Kidney (tissue), 14 donors: ENCODE results near the gene NCOR1. TPM values are rescaled to one million over a fixed set of nuclear protein-coding genes. Genes with fewer than 3 reads are reported as not detected.
A peak's percentile ranks its signal among the peaks of the same experiment; 100 is the strongest.

ENCODE experiments used
- DNase-seq, 5 donors: peaks; one replicate each; pipeline ENCODE4 v3.0.0-alpha.2; 2013 to 2020
- FAIRE-seq: peaks from 2 replicates; lab custom pipeline; 2012; peaks lifted over from hg19 to GRCh38; lab: Jason Lieb, UNC
- H3K27ac ChIP-seq, 2 donors: one replicate each; pipeline ENCODE4 v1.7.0; 2013; ENCODE audit warnings: low read depth in 2 of 2, low read length in 2 of 2, inconsistent platforms in 1 of 2
- H3K27me3 ChIP-seq: one replicate; pipeline ENCODE4 v1.7.1; 2013; ENCODE audit warnings: low read length, inconsistent platforms; ENCODE audit not compliant: control insufficient read depth, insufficient read depth
- H3K36me3 ChIP-seq, 3 donors: one replicate each; pipeline versions ENCODE4 v1.7.0 to v1.7.1; 2013; ENCODE audit warnings: low read length in 3 of 3, control low read depth in 1 of 3, inconsistent platforms in 1 of 3; ENCODE audit not compliant: insufficient read depth in 3 of 3, control insufficient read depth in 2 of 3
- H3K4me1 ChIP-seq, 3 donors: one replicate each; pipeline versions ENCODE4 v1.7.0 to v1.7.1; 2013; ENCODE audit warnings: low read length in 3 of 3, inconsistent platforms in 1 of 3, low read depth in 1 of 3; ENCODE audit not compliant: control insufficient read depth in 2 of 3, insufficient read depth in 2 of 3
- H3K4me3 ChIP-seq, 3 donors: one replicate each; pipeline versions ENCODE4 v1.7.0 to v1.8.1; 2013; ENCODE audit warnings: low read length in 3 of 3, control low read depth in 1 of 3, inconsistent platforms in 1 of 3
- H3K9ac ChIP-seq, 3 donors: one replicate each; pipeline versions ENCODE4 v1.7.0 to v1.7.1; 2013; ENCODE audit warnings: low read length in 3 of 3, control low read depth in 1 of 3, inconsistent platforms in 1 of 3
- H3K9me3 ChIP-seq, 3 donors: one replicate each; pipeline versions ENCODE4 v1.7.0 to v1.7.1; 2013; ENCODE audit warnings: low read length in 3 of 3, control low read depth in 1 of 3, inconsistent platforms in 1 of 3; ENCODE audit not compliant: control insufficient read depth in 2 of 3, insufficient read depth in 1 of 3
- CTCF ChIP-seq: IDR thresholded peaks from 3 replicates; pipeline ENCODE4 v1.5.1; 2012; ENCODE audit warnings: mild to moderate bottlenecking, moderate library complexity, borderline replicate concordance; ENCODE audit not compliant: insufficient read depth; ENCODE audit errors: extremely low read depth
- intact Hi-C: fragments of 100-400 bp; cut with DNase I; formaldehyde crosslinking; loops from one replicate; pipeline ENCODE4 v1.11.1; 2022
- polyA plus RNA-seq: library from polyadenylated mRNA; stranded (reverse); fragments of 350-450 nt; fragmentation: Illumina TruSeq; extraction: RNeasy Lipid Tissue Mini Kit (QIAGEN cat#74804); gene quantifications from one replicate; pipeline ENCODE4 v1.2.3, GENCODE V29; 2014; ENCODE audit warnings: low read depth, low replicate concordance; ENCODE audit not compliant: insufficient read depth
- total RNA-seq: library from RNA; stranded (reverse); fragmentation: NEBNext Ultra II Directional; extraction: Animal tissue kit (Norgen Biotek cat#: 25700); gene quantifications from one replicate; pipeline ENCODE4 v1.2.1, GENCODE V29; 2021
- donor health status: control.
- donor health status: control.
- donor health status: control.
- donor health status: control.
- donor health status: control.
- donor health status: DM: yes; HTN: yes; CAD: no.
- donor health status: Normal renal cell carcinoma (clear cell type).

NCOR1 gene
- total and polyA plus RNA-seq, 2 donors from 2014 or later = 44.9 to 136 TPM

GRCh38 chr17:16108871-16109270 lies 106.5 kb downstream of the NCOR1 start:
- no peak for DNase-seq
- Histone ChIP-seq H3K4me3 (no peak overlapping the region), H3K4me1 (no peaks in the 10 kb centered on the region), H3K9me3 (no peaks in the 10 kb centered on the region), H3K9ac (no peak overlapping the region), H3K36me3 (peaks cover 0 to 5% (median 4%) of the 10 kb centered on the region in 3 donors), H3K27me3 (no peaks in the 10 kb centered on the region), H3K27ac (no peak overlapping the region)
- peak; percentile 42 for FAIRE-seq
- intact Hi-C loops = no loop called here
- no peak for TF ChIP-seq CTCF

GRCh38 chr17:16108386-16108785 lies 106.9 kb downstream of the NCOR1 start:
- intact Hi-C loops = no loop called here
- H3K36me3 ChIP-seq = peaks cover 0 to 5% (median 4%) of the 10 kb centered on the region in 3 donors
- TF ChIP-seq CTCF = no peak
- H3K9ac ChIP-seq = no peak overlapping the region
- no peaks in the 10 kb centered on the region for H3K27me3 ChIP-seq
- no peaks in the 10 kb centered on the region for H3K9me3 ChIP-seq
- H3K27ac ChIP-seq = no peak overlapping the region
- FAIRE-seq (no peak), DNase-seq (no peak)
- H3K4me3 ChIP-seq = no peak overlapping the region
- H3K4me1 ChIP-seq = no peaks in the 10 kb centered on the region

DNA sequence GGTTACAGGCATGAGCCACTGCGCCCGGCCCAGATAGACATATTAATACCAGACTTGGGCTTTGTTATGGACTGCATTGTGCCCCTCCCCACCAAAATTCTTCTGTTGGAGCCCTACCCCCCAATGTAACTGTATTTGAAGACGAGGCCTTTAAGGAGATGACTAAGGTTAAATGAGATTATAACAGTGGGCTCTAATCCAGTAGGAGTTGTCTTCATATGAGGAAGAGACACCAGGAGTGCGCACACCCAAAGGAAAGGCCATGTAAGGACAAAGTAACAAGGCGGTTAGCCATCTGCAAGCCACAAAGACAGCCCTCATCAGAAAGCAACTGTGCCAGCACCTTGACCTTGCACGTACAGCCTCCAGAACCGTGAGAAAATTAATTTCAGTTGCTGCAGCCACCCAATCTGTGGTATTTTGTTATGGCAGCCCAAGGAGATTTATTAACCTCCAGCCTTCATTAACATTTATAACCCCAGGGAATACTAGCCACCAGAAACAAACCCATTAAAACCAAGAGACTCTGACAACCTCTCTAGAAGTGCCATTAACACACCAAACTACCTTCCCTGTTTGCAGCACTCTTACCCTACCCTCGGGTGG lies 108.1 kb downstream of the NCOR1 start:
- FAIRE-seq = no peak
- Histone ChIP-seq H3K27me3 (no peaks in the 10 kb centered on the region), H3K27ac (no peak overlapping the region), H3K9ac (no peak overlapping the region), H3K9me3 (no peaks in the 10 kb centered on the region), H3K4me3 (no peak overlapping the region), H3K36me3 (peaks cover 0 to 5% (median 4%) of the 10 kb centered on the region in 3 donors), H3K4me1 (no peaks in the 10 kb centered on the region)
- TF ChIP-seq CTCF = no peak
- intact Hi-C loops = no loop called here
- DNase-seq = no peak
